Adrenal gland (tissue), 5 donors: Measurements from ENCODE around the gene DNAL4.

Source experiments
- CTCF ChIP-seq, 6 experiments: fragments of 450-650 bp in 4 of 6; fragments of 200-600 bp in 2 of 6; sonication (generic) in 1 of 6; IDR thresholded peaks; 1 replicate in 5 of 6; 2 replicates in 1 of 6; pipeline versions ENCODE4 v1.5.1 to v1.8.0; 2016 to 2021; ENCODE audit warnings: antibody characterized with exemption in 6 of 6, mild to moderate bottlenecking in 2 of 6, moderate library complexity in 1 of 6
- POLR2A ChIP-seq, 2 donors: fragments of 450-650 bp; IDR thresholded peaks; one replicate each; pipeline ENCODE4 v1.6.1; 2017; ENCODE audit warnings: antibody characterized with exemption in 2 of 2, mild to moderate bottlenecking in 2 of 2, moderate library complexity in 1 of 2
- donor health status: DM: no; HTN: no; CAD: no.

- no peak for TF ChIP-seq CTCF (IDR thresholded peaks at IDR 0.05)
- TF ChIP-seq POLR2A (IDR thresholded peaks at IDR 0.05) = no peak
Observed at GRCh38 chr22:38834991-38835390, 41.0 kb upstream of the DNAL4 start.
